PC-3 (cell line): ENCODE measurements around the gene VIM. TPM values are rescaled to one million over a fixed set of nuclear protein-coding genes. Genes with fewer than 3 reads are reported as not detected.

ENCODE experiments used
- ATAC-seq: fragments of 200-7000 bp; cut with Tn5 transposase; 2 replicates; pipeline ENCODE4 v1.9.1; 2020; ENCODE audit warnings: mild to moderate bottlenecking, moderate library complexity
- Bru-seq: library from RNA; stranded (reverse); fragments of 400-500 nt; gene quantifications from one replicate; lab custom pipeline; 2021; lab: Mats Ljungman, UMichigan
- BruChase-seq, 2 experiments: library from RNA; stranded (reverse); fragments of 400-500 nt; gene quantifications; one replicate each; lab custom pipeline; 2021; lab: Mats Ljungman, UMichigan
- BruUV-seq: library from RNA; stranded (reverse); fragments of 400-500 nt; replicated peaks from 2 replicates; lab custom pipeline; 2021; lab: Mats Ljungman, UMichigan
- CTCF ChIA-PET: fragments of 300-600 bp; sonication (Branson Sonifier 250); formaldehyde crosslinking; loops from one replicate; lab custom pipeline; 2022; ENCODE audit warnings: antibody characterized with exemption; lab: Charles Lee
- POLR2A ChIA-PET: fragments of 300-600 bp; sonication (Branson Sonifier 250); formaldehyde crosslinking; loops from one replicate; lab custom pipeline; 2022; ENCODE audit warnings: antibody characterized with exemption; ENCODE audit not compliant: unreplicated experiment; lab: Charles Lee
- DNase-seq: peaks from one replicate; pipeline ENCODE4 v3.0.0-alpha.2; 2015
- H2AFZ ChIP-seq: fragments of 300-600 bp; sonication (generic); 2 replicates; pipeline ENCODE4 v1.6.0; 2016; ENCODE audit warnings: antibody characterized with exemption, low read length
- H3F3A ChIP-seq: fragments of 300-600 bp; sonication (generic); one replicate; pipeline ENCODE4 v1.6.0; 2017; ENCODE audit warnings: antibody characterized with exemption, low read length, control low read depth, mild to moderate bottlenecking; ENCODE audit not compliant: unreplicated experiment
- H3K27ac ChIP-seq: fragments of 300-600 bp; sonication (generic); 2 replicates; pipeline ENCODE4 v1.5.1; 2016; ENCODE audit warnings: mild to moderate bottlenecking, low read length
- H3K27me3 ChIP-seq: fragments of 300-600 bp; sonication (generic); 2 replicates; pipeline ENCODE4 v1.6.1; 2016; ENCODE audit warnings: low read length, mixed read lengths
- H3K36me3 ChIP-seq: fragments of 300-600 bp; sonication (generic); 2 replicates; pipeline ENCODE4 v1.6.1; 2016; ENCODE audit warnings: low read depth, mixed run types, low read length, mixed read lengths
- H3K4me1 ChIP-seq: fragments of 300-600 bp; sonication (generic); 2 replicates; pipeline ENCODE4 v1.5.1; 2016; ENCODE audit warnings: low read length; ENCODE audit not compliant: insufficient read depth
- H3K4me2 ChIP-seq: fragments of 300-600 bp; sonication (generic); 2 replicates; pipeline ENCODE4 v1.6.0; 2016; ENCODE audit warnings: low read length
- H3K4me3 ChIP-seq: fragments of 300-600 bp; sonication (generic); 2 replicates; pipeline ENCODE4 v1.5.1; 2016; ENCODE audit warnings: mild to moderate bottlenecking, low read length, mixed read lengths
- H3K79me2 ChIP-seq: fragments of 300-600 bp; sonication (generic); 2 replicates; pipeline ENCODE4 v1.6.1; 2017; ENCODE audit warnings: low read length, mixed read lengths
- H3K9ac ChIP-seq: fragments of 300-600 bp; sonication (generic); 2 replicates; pipeline ENCODE4 v1.6.0; 2016; ENCODE audit warnings: mild to moderate bottlenecking, low read length
- H3K9me2 ChIP-seq: fragments of 300-600 bp; sonication (generic); replicated peaks from 2 replicates; pipeline ENCODE4 v1.6.1; 2016; ENCODE audit warnings: mixed run types, low read length, mixed read lengths
- H3K9me3 ChIP-seq: fragments of 300-600 bp; sonication (generic); 2 replicates; pipeline ENCODE4 v1.6.1; 2016; ENCODE audit warnings: low read length, mixed read lengths
- H4K20me1 ChIP-seq: fragments of 300-600 bp; sonication (generic); 2 replicates; pipeline ENCODE4 v1.6.1; 2016; ENCODE audit warnings: low read length, mixed read lengths
- CTCF ChIP-seq: fragments of 300-600 bp; sonication (generic); conservative IDR thresholded peaks from 2 replicates; pipeline ENCODE4 v1.5.1; 2017; ENCODE audit warnings: antibody characterized with exemption, low read depth, mild to moderate bottlenecking, low read length
- EZH2 ChIP-seq: fragments of 300-600 bp; sonication (generic); IDR thresholded peaks from one replicate; pipeline ENCODE4 v1.6.1; 2017; ENCODE audit warnings: antibody characterized with exemption, mild to moderate bottlenecking, low read length; ENCODE audit not compliant: unreplicated experiment
- EZH2phosphoT487 ChIP-seq: fragments of 300-600 bp; sonication (generic); IDR thresholded peaks from 2 replicates; pipeline ENCODE4 v1.6.1; 2018; ENCODE audit warnings: mild to moderate bottlenecking, antibody characterized with exemption, low read length, borderline replicate concordance
- intact Hi-C: fragments of 100-400 bp; cut with micrococcal nuclease; formaldehyde crosslinking; loops from 2 replicates; pipeline ENCODE4 v1.9.0; 2023
- long read RNA-seq: library from polyadenylated mRNA; unstranded; transcript quantifications from one replicate; pipeline ENCODE4 v2.0.0, GENCODE V29; 2021; ENCODE audit not compliant: unreplicated experiment
- total RNA-seq: library from RNA; depleted of rRNA; stranded (reverse); fragments of >200 nt; gene quantifications from 2 replicates; pipeline ENCODE4 v1.2.3, GENCODE V29; 2014; rRNA removed

VIM gene
- total RNA-seq (469 and 506 TPM in 2 replicates), Bru-seq, nascent RNA (percentile 99 among the genes with signal in this experiment), BruChase-seq, experiment 1, labeled RNA remaining after a 6-hour chase (percentile 99 among the genes with signal in this experiment), BruChase-seq, experiment 2, labeled RNA remaining after a 2-hour chase (percentile 99 among the genes with signal in this experiment)
- long read RNA-seq, transcript VIM-201 (9 exons, 1,868 nt) = major isoform, 1,185 of 1,307 reads
- long read RNA-seq, partial matches to known transcripts = 89 of 1,307 reads
- long read RNA-seq, other reads (novel, unspliced or antisense) = 33 of 1,307 reads

- Histone ChIP-seq H3K27me3 (no peaks in the 10 kb centered on the region), H3K79me2 (peaks cover 31% of the 10 kb centered on the region), H3K9me3 (no peaks in the 10 kb centered on the region), H3K9me2 (no peaks in the 10 kb centered on the region), H3F3A (no peaks in the 10 kb centered on the region), H3K4me1 (peaks cover 10% of the 10 kb centered on the region), H3K9ac (peak within 1 kb of the TSS; percentile 96), H3K4me3 (peak within 1 kb of the TSS; percentile 87), H2AFZ (no peak within 1 kb of the TSS), H3K36me3 (peaks cover 21% of the 10 kb centered on the region), H3K27ac (peak within 1 kb of the TSS; percentile 92), H3K4me2 (peak within 1 kb of the TSS; percentile 83), H4K20me1 (peaks cover 16% of the 10 kb centered on the region)
- ATAC-seq (peak; percentile 66), DNase-seq (peak; percentile 82)
- no TSS peak for BruUV-seq
- ChIA-PET CTCF (interaction anchor here (0.6 to 0.7 kb wide), 2 partner anchors 77 to 153 kb away, joined by 3 read pairs; no protein-coding TSS in a partner anchor), POLR2A (interaction anchor here (0.5 to 0.7 kb wide), 5 partner anchors 28 to 366 kb away, joined by 3 to 8 read pairs (median 4); no protein-coding TSS in a partner anchor)
- TF ChIP-seq EZH2phosphoT487 = no peak
- TF ChIP-seq EZH2 = no peak
- no peak for TF ChIP-seq CTCF
- intact Hi-C loops = loop anchor here (1.0 to 5.0 kb wide), 3 partner anchors 12 to 151 kb away; no protein-coding TSS in a partner anchor
These were observed at the start of gene VIM for GRCh38 chr10:17228091-17229015. Gene VIM, plus strand, starts transcription at chr10:17228241. Its CDS starts 1,182 bp downstream, at chr10:17229423.

- Histone ChIP-seq H3K9me3 (no peaks in the 10 kb centered on the region), H3K27me3 (no peaks in the 10 kb centered on the region), H3K36me3 (no peaks in the 10 kb centered on the region), H3K4me1 (no peaks in the 10 kb centered on the region), H3K4me2 (no peak overlapping the region), H4K20me1 (no peaks in the 10 kb centered on the region), H3K79me2 (no peaks in the 10 kb centered on the region), H3K4me3 (no peak overlapping the region), H3K9ac (no peak overlapping the region), H3F3A (no peaks in the 10 kb centered on the region), H2AFZ (no peak overlapping the region), H3K27ac (no peak overlapping the region), H3K9me2 (no peaks in the 10 kb centered on the region)
- no TSS peak for BruUV-seq
- no peak for DNase-seq
- intact Hi-C loops = loop anchor here (10.0 kb wide), 2 partner anchors 104 to 154 kb away; no protein-coding TSS in a partner anchor
- CTCF ChIA-PET = interaction anchor here (0.6 kb wide), 1 partner anchor 150 kb away, joined by 4 read pairs; no protein-coding TSS in a partner anchor
- POLR2A ChIA-PET = no interaction called here
- no peak for TF ChIP-seq CTCF
- no peak for ATAC-seq
These were observed 49.0 kb upstream of the VIM start for GRCh38 chr10:17179002-17179401.
